Measurements from ENCODE around the gene C7.
"Not testable (repeated sequence)": the region's sequence is repeated elsewhere in the genome, so short reads cannot be mapped to it uniquely, and the experiment has no call there.

Gene C7

DNA sequence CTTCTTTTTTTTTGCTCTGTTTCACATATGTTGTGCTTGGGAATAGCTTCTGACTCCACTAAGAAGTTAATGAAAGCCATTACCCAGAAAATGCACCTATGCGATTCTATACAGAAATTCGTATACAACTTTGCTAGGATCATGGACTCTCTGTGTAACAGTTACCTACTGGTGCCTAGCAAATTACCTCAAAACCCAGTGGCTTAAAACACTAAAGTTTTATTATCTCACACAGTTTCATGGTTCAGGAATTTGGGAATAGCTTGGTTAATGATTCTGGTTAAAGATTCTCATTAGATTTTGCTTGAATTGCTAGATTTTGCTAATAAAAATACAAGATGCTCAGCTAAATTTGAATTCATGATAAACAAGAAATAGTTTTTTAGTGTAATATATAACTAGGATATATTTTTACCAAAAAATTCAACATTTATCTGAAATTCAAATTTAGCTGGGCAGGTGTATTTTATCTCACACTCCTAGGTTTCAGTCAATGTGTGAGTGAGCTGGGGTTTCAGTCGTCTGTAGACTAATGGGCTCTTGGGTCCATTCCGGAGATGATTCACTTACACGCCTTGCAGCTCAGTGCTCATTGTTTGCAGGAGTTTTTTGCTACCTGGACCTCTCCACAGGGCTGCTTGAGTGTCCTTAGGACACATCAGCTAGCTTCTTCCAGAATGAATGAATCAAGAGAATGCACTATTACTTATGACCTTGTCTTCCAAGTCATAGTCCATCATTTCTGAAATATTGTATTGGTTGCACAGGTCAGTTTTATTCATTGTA, 86.7 kb downstream of the C7 start:
- no peak for DNase-seq

DNA sequence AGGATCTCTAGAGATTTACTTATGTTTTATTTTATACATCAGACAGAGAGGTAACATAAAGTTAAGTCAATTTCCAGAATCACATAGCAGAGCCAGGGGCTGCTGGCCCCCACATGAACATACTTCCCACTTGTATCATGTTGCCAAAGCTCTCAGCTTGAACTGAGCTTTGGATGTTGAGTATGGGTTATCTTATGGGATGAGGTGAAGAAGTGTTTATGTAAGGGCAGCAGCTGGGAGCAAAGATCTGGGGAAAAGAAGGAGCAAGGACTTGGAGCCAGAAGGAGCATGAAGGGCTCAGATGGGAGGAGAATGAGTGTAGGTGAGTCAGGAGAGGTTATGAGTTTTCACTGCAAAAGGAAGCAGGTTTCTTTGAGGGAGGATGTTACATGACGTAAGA, 89.8 kb downstream of the C7 start:
- no peak for DNase-seq

DNA sequence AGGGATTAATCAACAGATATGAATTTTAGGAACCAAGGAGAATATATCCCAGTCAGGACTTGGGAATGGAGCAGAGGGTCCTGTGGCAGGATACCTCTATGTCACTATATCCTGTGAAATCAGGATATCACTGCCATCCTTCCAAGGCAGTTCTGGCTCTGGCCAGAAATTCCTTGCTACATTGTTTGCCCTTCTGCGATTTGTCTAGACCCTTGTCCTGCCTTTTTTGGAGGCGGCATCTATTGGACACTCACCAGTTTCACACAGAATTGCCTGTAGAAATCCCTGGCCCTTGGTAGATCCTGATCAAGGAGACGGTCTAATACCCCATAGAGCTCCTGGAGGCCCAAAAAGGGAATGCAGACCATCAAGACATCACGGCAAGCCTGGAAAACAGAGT, 90.7 kb downstream of the C7 start:
- DNase-seq, result no peak

DNA sequence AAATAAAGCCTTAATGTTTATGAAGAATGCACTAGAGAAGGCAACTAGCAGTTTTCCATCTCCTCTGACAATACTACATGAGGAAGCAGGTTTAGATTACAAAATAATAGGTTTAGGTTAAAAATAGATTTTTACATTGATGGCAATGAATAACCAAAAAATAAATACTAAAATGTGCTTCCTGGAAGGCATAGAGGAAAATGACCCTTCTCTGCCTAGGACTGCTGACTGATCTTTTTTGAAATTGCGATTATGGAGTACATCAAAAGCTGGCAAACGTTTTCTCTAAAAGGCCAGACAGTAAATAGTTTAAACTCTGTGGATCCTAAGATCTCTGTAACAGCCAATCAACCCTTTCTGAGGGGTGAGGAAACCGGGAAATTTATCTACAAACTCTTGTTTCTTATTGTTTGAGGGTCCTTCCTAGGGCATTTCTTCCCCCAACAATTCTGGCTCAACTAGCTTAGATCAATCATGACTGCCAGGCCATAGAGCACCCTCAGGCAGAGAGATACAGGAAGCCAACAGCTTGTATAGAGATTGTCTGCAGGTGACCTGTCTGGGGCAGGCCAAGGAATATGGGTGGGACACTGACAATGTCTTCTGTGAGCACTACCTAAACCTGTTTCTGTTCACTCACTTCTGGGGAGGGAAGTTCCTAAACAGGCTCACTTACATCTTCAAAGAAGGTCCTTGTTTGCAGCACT, 94.5 kb downstream of the C7 start:
- DNase-seq, result no peak

DNA sequence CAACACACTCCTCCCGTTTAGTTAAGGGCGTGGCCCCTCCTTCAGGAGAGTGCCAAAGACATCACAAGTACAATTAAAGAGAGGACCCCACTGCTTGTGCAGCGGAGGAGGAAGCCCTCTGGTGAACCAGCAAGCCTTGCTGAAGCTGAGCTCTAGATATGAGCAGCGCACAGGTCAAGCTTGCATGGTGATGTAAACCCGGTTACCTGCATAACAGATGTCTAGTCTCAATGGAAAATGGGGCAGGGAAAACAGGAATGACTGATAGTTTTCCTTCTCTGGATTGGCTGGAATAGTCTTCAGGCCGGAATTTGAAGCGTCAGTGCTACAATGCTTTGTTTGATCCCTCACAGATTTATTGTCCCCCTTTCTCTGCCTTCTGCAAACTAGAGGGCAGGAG, 95.6 kb downstream of the C7 start:
- DNase-seq, result no peak

DNA sequence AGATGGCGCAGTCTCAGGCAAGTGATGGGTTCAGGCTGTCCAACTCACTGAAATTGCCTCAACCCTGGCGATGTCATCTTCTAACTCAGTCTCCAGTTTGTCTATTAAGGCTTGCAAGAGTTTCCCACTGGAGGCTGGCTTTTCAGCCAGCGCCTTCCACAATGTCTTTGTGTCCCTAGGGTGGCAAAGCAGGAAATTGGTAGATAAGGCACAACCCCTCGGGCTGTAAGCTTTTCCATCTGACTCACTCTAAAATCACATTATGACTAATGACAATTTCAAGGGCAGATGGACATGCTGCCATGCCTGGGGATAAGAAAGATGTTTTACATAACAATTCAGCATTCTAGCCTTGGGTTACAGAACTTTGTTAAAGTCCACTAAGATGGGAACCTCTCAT, 99.9 kb downstream of the C7 start:
- no peak for DNase-seq

DNA sequence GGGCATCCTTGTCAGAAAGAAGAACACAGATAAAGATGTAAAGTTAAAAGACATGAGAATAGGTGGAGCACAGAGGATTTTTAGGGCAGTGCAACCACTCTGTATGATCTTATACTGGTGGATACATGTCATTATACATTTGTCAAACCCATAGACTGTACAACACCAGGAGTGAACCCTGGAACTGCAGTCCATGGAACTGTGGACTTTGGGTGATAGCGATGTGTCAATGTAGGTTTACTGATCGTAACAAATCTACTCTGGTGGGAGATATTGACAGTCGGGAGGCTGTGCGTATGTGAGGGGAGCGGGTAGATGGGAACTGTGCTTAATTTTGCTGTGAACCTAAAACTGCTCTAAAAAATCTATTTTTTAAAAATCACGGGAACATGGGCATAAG, 101.3 kb downstream of the C7 start:
- DNase-seq, result no peak

DNA sequence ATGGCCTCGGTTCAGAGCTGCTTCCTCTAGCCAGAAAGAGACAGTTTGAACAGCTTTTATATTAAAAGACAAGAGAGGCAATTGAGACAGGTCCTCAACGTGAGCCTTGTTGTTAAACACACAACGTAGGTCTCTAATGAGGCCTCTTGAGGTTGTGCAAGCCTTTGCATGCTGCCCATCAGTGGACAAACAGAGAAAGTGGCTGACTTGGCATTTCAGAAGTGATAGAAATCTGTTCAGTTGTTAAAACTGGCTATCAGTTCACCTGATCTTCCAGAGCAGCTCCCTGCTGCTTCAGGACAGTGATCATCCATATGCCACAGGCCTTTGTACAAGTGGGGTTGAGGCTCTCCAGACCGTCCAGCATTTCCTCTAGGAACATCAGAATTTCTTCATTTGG, 103.0 kb downstream of the C7 start:
- DNase-seq, result no peak

DNA sequence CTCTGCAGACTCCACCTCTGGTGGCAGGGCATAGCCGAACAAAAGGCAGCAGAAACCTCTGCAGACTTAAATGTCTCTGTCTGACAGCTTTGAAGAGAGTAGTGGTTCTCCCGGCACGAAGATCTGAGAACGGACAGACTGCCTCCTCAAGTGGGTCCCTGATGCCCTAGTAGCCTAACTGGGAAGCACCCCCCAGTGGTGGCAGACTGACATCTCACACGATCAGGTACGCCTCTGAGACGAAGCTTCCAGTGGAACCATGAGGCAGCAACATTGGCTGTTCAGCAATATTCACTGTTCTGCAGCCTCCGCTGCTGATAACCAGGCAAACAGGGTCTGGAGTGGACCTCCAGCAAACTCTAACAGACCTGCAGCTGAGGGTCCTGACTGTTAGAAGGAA, 113.3 kb downstream of the C7 start:
- not testable (repeated sequence) for DNase-seq
